ENCODE results near the gene DRP2. TPM values are rescaled to one million over a fixed set of nuclear protein-coding genes. Genes with fewer than 3 reads are reported as not detected.
"Not testable (repeated sequence)": the region's sequence is repeated elsewhere in the genome, so short reads cannot be mapped to it uniquely, and the experiment has no call there.

The DRP2 gene, protein sequence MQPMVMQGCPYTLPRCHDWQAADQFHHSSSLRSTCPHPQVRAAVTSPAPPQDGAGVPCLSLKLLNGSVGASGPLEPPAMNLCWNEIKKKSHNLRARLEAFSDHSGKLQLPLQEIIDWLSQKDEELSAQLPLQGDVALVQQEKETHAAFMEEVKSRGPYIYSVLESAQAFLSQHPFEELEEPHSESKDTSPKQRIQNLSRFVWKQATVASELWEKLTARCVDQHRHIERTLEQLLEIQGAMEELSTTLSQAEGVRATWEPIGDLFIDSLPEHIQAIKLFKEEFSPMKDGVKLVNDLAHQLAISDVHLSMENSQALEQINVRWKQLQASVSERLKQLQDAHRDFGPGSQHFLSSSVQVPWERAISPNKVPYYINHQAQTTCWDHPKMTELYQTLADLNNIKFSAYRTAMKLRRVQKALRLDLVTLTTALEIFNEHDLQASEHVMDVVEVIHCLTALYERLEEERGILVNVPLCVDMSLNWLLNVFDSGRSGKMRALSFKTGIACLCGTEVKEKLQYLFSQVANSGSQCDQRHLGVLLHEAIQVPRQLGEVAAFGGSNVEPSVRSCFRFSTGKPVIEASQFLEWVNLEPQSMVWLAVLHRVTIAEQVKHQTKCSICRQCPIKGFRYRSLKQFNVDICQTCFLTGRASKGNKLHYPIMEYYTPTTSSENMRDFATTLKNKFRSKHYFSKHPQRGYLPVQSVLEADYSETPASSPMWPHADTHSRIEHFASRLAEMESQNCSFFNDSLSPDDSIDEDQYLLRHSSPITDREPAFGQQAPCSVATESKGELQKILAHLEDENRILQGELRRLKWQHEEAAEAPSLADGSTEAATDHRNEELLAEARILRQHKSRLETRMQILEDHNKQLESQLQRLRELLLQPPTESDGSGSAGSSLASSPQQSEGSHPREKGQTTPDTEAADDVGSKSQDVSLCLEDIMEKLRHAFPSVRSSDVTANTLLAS
- total RNA-seq: 0.05 TPM in 1 of 2 replicates, not detected in the other
- long read RNA-seq: 0 reads

DNA sequence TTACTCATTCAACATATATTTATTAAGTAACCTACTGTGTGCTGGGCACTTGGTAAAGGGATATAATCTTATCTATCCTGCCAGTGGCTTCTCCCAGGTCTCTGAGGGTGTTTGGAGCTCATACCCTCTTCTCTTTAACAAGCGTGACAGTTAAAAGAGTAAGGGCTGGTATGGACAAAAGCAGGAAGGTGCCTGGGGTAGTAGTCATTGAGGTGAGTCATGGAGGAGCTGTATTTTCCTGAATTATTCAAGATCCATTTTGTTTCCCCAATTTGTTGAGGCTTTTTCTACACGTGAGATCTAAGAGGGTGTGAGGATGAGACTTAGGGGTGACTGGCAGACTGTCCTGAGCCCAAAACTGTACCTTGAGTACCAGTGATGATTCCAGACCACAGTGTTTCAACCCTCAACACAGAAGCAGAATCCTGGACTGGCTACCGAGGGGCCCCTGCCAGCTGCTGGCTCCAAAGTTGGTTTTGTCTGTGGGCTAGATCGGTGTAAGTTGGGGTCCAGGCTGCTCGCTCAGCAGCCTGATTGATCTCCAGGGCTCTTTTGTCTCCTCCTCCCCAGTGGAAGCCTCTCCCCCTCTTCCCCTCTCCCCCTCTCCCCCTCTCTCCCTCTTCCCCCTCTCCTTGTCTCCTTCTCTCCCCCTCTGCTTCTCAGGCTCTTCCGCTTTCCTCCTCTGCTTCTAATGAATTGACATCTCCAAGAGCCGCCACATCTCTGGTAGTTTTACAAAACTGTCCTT, at the start of gene DRP2:
TSS of gene DRP2 (plus strand) at position 671 of the 748 bp plus-strand sequence. CDS start 11,862 bp downstream, outside the sequence.
- Mint-ChIP-seq H3K27me3 (ENCODE audit: unreplicated experiment) (no peaks in the 10 kb centered on the region), H3K36me3 (ENCODE audit: unreplicated experiment) (no peaks in the 10 kb centered on the region), H3K4me3 (ENCODE audit: unreplicated experiment) (no peak within 1 kb of the TSS), H3K27ac (ENCODE audit: unreplicated experiment) (no peak within 1 kb of the TSS), H3K4me1 (ENCODE audit: unreplicated experiment) (no peaks in the 10 kb centered on the region), H3K9me3 (ENCODE audit: unreplicated experiment) (peaks cover 5% of the 10 kb centered on the region)
- no peak for DNase-seq (ENCODE audit: extremely low spot score, unreplicated experiment)
- TF ChIP-seq, protein P1, sequence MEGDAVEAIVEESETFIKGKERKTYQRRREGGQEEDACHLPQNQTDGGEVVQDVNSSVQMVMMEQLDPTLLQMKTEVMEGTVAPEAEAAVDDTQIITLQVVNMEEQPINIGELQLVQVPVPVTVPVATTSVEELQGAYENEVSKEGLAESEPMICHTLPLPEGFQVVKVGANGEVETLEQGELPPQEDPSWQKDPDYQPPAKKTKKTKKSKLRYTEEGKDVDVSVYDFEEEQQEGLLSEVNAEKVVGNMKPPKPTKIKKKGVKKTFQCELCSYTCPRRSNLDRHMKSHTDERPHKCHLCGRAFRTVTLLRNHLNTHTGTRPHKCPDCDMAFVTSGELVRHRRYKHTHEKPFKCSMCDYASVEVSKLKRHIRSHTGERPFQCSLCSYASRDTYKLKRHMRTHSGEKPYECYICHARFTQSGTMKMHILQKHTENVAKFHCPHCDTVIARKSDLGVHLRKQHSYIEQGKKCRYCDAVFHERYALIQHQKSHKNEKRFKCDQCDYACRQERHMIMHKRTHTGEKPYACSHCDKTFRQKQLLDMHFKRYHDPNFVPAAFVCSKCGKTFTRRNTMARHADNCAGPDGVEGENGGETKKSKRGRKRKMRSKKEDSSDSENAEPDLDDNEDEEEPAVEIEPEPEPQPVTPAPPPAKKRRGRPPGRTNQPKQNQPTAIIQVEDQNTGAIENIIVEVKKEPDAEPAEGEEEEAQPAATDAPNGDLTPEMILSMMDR (IDR thresholded peaks at IDR 0.05): no peak

DNA sequence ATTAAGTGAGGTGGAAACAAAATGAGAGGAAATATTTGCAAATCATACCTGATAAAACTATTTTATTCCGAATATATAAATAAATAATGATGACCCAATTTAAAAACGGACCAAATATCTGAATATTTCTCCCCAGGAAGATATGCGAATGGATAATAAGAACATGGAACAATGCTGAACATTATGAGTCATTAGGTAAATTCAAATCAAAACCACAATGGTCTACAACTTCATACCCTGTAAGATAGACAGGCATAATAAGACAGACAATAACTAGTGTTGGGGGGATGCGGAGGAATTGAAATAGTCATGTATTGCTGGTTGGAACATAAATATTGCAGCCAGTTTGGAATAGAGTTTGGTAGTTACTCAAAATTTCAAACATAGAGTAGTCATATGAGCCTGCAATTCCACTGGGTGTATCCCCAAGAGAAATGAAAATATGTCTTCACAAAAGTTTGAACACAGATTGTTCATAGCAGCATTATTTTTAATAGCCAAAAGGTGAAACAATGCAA, 47.6 kb upstream of the DRP2 start:
- Mint-ChIP-seq H3K27me3 (ENCODE audit: unreplicated experiment) (no peaks in the 10 kb centered on the region), H3K9me3 (ENCODE audit: unreplicated experiment) (peaks cover 4% of the 10 kb centered on the region), H3K4me3 (ENCODE audit: unreplicated experiment) (no peak overlapping the region), H3K27ac (ENCODE audit: unreplicated experiment) (no peak overlapping the region), H3K4me1 (ENCODE audit: unreplicated experiment) (peaks cover 2% of the 10 kb centered on the region), H3K36me3 (ENCODE audit: unreplicated experiment) (no peaks in the 10 kb centered on the region)
- no peak for DNase-seq (ENCODE audit: extremely low spot score, unreplicated experiment)
- TF ChIP-seq, protein P1 (IDR thresholded peaks at IDR 0.05): no peak

DNA sequence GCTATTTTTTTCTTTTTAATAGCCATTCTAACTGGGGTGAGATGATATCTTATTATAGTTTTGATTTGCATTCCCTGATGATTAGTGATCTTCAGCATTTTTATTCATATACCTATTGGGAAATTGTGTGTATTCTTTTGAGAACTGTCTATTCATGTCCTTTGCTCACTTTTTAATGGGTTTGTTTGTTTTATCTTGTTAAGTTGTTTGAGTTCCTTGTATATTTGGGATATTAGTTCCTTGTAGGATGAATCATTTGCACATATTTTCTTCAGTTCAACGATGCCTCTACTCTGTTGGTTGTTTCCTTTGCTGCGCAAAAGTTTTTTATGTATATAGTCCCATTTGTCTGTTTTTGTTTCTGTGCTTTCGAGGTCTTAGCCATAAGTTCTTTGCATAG, 43.1 kb upstream of the DRP2 start:
- TF ChIP-seq, protein P1 (IDR thresholded peaks at IDR 0.05): no peak
- Mint-ChIP-seq H3K4me3 (ENCODE audit: unreplicated experiment) (no peak overlapping the region), H3K27me3 (ENCODE audit: unreplicated experiment) (no peaks in the 10 kb centered on the region), H3K36me3 (ENCODE audit: unreplicated experiment) (no peaks in the 10 kb centered on the region), H3K27ac (ENCODE audit: unreplicated experiment) (no peak overlapping the region), H3K4me1 (ENCODE audit: unreplicated experiment) (peaks cover 2% of the 10 kb centered on the region), H3K9me3 (ENCODE audit: unreplicated experiment) (peaks cover 8% of the 10 kb centered on the region)
- no peak for DNase-seq (ENCODE audit: extremely low spot score, unreplicated experiment)

DNA sequence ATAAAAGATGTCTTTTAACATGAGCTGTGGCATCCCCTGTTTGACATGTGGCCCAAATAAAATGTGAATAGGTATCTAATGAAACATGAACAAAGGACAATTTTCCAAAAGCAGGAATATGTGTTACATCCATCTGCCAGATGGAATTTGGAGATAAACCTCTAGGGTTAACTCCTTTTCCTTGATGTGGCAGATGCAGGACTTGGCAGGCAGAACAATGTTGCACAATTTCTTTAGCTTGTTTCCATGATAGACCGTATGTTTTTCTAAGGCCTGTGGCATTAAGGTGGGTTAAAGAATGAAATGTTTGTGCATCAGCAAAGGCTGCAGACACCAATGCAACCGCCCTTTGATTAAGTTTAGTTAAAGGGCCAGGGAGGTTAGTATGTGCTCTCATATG, 34.7 kb upstream of the DRP2 start:
- H3K27ac Mint-ChIP-seq (ENCODE audit: unreplicated experiment); H3K4me3 Mint-ChIP-seq (ENCODE audit: unreplicated experiment); H3K4me1 Mint-ChIP-seq (ENCODE audit: unreplicated experiment); DNase-seq (ENCODE audit: extremely low spot score, unreplicated experiment); H3K9me3 Mint-ChIP-seq (ENCODE audit: unreplicated experiment); H3K36me3 Mint-ChIP-seq (ENCODE audit: unreplicated experiment); H3K27me3 Mint-ChIP-seq (ENCODE audit: unreplicated experiment): not testable (repeated sequence)

DNA sequence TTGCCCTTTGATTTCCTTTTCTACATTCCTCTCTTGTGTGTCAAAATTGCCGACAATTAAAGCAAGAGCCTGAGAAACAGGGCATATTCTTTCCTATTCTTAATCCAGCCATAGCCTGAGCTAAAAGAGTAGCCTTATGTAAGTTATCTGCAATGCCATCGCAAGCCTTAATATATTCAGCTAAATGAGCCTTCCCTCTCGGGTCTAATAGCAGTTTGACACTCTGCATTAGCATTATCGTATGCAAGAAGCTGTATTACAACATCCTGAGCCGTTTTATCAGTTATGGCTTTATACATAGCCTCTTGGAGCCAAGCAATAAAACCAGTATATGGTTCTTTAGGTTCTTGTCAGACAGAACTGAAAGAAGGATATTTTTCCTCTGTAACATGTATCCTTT, 31.6 kb upstream of the DRP2 start:
- H3K27ac Mint-ChIP-seq (ENCODE audit: unreplicated experiment); DNase-seq (ENCODE audit: extremely low spot score, unreplicated experiment); H3K36me3 Mint-ChIP-seq (ENCODE audit: unreplicated experiment); H3K4me3 Mint-ChIP-seq (ENCODE audit: unreplicated experiment); H3K4me1 Mint-ChIP-seq (ENCODE audit: unreplicated experiment); H3K9me3 Mint-ChIP-seq (ENCODE audit: unreplicated experiment); H3K27me3 Mint-ChIP-seq (ENCODE audit: unreplicated experiment): not testable (repeated sequence)
